Hematopoietic multipotent progenitor cell treated with erythropoietin and hydrocortisone succinate and interleukin-3 and kit ligand, for 17 days (in vitro differentiated cells): ENCODE measurements around the gene CAPS.
A peak's percentile ranks its signal among the peaks of the same experiment; 100 is the strongest.
"Not testable (repeated sequence)": the region's sequence is repeated elsewhere in the genome, so short reads cannot be mapped to it uniquely, and the experiment has no call there.

Experiments used
- DNase-seq: peaks from one replicate; pipeline ENCODE4 v3.0.0-alpha.2; 2015; ENCODE audit warnings: low spot score

Gene CAPS

DNA sequence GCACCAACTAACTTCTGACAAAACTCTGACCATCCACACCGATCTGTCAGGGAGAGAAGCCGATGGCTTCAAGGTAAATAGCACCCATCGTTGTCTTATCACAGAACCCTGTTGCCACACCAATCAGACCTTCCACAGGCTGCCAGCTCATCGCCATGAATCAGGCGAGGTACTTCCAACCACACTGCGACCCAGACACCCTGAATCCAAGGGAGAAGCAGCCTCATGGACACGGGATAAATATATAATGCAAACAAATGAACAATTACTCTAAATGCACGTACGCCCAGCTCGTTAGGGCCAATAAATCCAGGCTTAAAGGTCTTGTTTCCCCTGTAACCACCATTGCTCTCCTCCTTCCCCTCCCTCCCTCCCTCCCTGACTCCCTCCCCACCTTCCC lies 43.1 kb downstream of the CAPS start:
- peak; percentile 23 for DNase-seq

GRCh38 chr19:5958074-5958850 lies 44.2 kb downstream of the CAPS start:
- DNase-seq = no peak

- no peak for DNase-seq
Measured at GRCh38 chr19:5958851-5959122, 44.7 kb downstream of the CAPS start.

DNA sequence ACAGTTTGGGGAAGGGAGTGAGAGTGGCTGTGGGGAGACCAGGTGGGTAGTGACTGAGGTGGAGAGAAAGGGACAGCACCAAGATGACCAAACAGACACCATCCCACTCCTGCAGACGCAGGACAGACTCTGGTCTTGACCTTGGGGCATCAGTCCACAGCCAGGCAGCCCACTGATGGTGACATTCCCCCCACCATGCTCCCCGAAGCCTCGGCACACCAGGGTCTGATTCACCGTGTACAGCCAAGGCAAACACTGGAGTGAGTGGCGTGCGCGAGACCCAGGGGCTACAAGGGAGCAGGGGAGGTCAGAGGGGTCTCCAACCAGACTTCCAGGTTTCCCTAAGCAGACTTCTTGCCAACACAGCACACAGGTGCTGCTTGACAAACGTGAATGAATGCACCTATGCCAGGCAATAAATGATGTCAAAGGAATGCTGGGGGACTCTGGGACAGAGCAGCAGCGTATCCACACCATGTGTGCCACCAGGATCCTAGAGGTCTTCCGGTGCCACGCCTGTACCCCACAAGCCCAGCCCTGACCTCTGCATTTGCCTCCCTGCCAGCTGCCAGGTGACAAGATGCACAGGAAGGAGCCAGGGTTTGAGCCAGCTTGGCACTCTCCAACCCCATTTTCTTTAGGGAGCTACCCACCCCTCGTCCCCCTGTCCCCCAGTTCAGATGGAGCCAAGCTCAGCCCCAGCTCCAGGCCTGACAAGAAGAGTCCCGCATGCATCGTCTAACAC lies 45.4 kb downstream of the CAPS start:
- DNase-seq = no peak

DNA sequence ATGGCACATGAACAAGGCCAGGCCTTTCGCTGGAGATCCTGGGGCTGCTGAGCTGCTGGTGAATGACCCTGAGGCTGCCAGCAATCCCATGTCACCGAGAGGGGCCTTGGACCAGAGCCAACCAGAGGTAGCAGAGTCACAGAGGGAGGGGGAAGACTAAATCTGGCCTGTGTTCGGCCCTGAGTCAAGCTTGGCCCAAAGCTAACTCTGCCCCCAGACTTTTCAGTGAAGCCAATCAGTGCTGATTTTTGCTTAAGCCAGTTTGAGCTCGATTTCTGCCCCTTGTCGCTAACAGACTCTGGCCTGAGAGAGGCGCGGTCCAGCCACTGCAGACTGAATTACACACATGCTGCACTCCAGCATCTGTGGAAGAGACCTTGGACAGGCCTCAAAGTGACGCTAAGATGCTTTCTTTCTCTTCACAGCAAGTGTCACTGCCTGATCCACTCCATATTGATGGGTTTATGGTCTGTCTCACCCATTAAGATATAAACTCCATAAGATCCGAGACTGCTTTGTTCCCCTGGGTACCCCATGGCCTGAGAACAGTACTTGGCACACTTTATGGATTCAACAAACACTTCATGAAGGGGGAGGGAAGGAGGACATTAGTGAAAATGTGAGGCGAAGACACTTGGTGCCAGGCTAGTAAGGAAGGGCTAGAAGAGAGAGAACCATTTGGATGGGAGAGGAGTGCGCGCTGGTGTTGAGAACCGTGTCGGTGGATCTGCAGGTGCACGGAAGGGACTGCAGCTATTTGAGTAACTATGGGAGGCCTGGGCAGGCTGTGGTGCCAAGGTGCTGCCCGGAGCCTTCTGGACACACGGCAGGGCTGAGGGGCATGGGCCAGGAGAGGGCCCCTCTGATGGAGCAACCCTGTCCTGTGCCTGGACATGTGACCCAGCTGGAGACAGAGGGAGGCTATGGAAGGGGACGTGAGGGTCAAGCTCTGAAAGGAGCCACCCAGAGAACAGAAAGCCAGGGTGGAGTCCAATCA lies 46.2 kb downstream of the CAPS start:
- DNase-seq = no peak

GRCh38 chr19:5961641-5961968 lies 47.6 kb downstream of the CAPS start:
- DNase-seq = not testable (repeated sequence)

DNA sequence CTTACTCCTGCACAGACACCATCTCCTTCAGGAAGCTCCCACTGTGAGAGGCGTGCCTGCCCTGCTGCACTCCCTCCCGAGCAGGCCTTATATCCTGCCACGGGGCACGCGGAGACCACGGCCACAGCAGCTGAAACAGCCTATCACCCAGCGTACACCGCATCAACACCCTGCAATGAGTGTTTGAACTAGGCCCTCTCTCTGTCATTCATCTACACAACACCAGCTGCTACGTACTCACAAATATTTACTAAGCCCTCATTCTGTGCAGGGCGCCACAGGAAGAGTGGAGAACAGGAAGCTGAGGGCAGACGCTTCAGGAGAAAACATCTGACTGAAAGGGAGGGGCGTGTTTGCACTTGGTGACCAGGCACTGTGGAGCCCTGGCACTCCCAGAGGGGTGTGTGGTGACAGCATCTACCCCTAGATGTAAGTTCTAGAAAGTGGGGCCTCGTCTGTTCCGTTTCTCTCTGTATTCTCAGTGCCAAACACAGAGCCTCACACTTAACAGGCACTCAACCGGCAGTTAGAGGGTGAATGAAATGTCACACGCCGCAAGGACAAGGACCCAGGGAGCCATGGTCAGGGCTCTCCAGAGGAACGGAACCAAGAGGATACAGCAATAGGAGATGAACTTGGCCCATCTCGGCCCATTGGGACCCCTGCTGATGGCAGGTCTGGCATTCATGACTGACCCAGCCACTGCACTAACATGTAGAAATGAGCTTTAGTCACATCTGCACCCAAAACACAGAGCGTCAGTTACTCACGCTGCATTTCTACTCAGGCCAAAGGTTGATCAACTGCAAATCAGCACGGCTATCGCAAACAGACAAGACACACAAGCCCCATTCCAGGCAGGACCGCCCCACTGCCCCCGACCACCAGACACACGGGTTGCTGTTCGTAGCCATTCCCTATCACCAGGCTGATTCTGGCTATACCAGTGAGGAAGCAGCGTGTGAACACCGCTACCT lies 48.2 kb downstream of the CAPS start:
- DNase-seq = peak; percentile 29

DNA sequence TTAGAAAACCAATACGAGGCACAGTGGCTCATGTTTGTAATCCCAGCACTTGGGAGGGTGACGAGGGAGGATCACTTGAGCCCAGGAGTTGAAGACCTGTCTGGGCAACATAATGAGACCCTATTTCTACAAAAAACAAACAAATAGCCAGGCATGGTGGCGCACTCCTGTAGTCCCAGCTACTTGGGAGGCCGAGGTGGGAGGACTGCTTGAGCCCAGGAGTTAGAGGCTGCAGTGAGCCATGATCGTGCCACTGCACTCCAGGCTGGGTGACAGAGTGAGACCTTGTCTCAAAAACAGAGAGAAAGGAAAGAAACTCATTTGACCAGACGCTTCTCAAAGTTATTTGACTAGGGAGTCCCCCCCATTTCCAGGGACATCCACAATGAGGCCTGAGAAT lies 49.2 kb downstream of the CAPS start:
- DNase-seq = not testable (repeated sequence)

DNA sequence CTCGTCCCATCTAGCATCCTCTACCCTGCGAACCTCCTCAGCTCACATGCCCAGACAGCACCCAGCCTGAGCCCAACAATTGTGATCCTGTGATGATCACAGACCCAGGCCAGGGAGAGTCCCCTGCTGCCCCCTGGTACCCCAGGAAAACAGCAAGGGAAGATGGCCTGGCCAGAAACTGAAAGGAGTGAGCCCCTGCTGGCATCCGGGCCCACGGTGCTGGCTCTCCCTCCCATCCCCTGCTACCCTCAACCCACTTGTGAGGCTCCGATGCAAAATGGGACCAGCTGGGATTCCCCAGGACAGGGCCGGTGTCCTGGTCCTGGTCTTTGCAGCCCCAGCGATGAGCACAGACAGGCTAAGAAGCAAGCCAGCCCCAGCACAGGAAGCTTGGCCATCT lies 49.8 kb downstream of the CAPS start:
- no peak for DNase-seq

DNA sequence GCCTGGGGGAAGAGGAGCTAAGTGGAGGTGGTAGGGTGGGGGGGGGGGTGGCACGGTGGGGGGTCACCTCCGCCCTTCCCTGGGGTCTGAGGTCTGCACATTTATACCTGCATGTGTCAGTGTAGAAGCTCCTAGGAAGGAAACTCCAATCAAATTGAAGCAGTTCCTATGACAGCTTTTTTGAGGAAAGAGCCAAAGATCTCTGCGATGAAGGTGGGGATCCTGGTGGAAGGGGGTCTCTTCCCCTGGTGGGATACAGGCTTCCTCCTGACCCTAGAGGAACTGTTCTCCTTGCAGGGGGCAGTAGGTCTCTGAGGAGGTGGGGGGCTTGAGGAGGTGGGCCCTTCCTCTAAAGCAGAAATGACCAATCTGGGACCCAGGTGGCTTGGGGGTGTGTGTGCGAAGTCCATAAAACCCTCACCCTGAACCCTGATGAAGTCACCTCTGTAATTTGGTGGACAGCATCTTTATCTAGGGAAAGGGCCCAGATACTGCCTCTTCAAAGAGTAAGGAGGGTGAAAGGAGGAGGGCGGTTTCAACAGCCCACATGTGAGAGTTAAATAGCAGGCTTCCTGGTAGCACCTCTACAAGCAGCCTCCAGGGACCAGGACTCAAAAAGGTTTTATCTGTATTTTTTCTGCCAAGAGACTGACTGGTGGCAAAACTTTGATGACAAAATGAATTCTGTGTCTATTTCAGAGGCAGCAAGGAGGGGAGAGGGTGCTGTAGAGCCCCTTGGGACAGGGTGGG lies 50.9 kb downstream of the CAPS start:
- DNase-seq = no peak
